Fibroblast of pulmonary artery (primary cell): ENCODE results near the gene NPPC.

Experiments
- DNase-seq: peaks from one replicate; pipeline ENCODE4 v3.0.0-alpha.2; 2010; ENCODE audit warnings: low read depth
- H3K4me3 ChIP-seq: replicated peaks from 2 replicates; pipeline ENCODE4 v1.5.1; 2011; ENCODE audit warnings: low read depth, mild to moderate bottlenecking, control low read depth, low read length, moderate library complexity
- CTCF ChIP-seq: IDR thresholded peaks from 2 replicates; pipeline ENCODE4 v1.5.1; 2011; ENCODE audit warnings: mild to moderate bottlenecking, control low read depth, low read length, inconsistent platforms; ENCODE audit errors: missing control alignments

Gene NPPC

DNA sequence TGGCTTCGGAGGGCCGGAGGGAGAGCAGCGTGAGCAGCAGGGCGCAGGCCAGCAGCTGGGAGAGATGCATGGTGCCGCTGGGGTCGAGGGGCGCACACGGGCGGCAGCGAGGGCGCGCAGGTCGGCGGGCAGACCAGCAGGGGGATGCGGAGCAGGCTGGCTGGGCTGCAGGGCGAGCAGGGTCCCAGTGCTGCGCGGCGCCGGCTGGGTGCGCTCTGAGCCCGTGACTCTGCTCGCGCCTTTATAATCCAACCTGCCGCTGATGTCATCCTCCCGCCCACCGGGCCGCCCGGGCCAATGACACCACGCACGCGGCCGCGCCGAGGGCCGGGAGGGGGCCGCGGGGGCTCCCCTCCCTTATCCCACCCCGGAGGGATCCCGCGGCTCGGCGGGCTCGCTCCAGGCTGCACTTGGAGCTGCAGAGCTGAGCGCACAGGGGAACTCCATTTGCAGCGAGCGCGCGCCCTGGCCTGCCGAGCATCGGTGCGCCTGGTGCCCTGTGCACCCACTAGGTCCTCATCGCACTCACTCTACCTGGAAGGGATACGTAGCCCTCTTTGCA, at the start of gene NPPC:
Gene NPPC (minus strand): TSS at position 217 of the 562 bp plus-strand sequence. CDS start 147 bp downstream, at position 70.
- peak within 1 kb of the TSS; percentile 40 for H3K4me3 ChIP-seq
- DNase-seq, result peak; percentile 48
- TF ChIP-seq CTCF, result peak; percentile 9

DNA sequence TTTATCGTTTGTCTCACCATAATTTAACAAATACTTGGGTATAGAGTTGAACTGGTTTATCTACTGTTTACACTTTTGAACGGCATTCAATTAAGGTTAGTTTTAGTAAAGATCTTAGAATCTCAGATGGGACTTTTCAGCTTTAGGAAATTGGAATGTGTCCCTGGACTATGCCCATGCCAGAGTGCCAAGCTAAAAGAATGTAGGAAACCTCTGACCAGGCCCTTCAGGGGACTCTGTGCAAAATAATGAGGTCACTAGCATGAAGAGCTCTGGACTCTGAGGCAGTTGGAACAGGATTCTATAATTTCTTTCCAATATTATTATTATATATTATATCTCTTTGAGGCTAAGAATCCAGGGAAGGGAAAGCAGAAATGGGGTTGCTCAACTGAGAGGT, 48.8 kb upstream of the NPPC start:
- no peak overlapping the region for H3K4me3 ChIP-seq
- TF ChIP-seq CTCF, result no peak
- no peak for DNase-seq

- no peak for DNase-seq
- no peak overlapping the region for H3K4me3 ChIP-seq
- TF ChIP-seq CTCF, result no peak
These were observed 44.3 kb upstream of the NPPC start for GRCh38 chr2:231970461-231970860.

GRCh38 chr2:231968820-231969219, 42.6 kb upstream of the NPPC start:
- no peak for TF ChIP-seq CTCF
- H3K4me3 ChIP-seq, result no peak overlapping the region
- no peak for DNase-seq

DNA sequence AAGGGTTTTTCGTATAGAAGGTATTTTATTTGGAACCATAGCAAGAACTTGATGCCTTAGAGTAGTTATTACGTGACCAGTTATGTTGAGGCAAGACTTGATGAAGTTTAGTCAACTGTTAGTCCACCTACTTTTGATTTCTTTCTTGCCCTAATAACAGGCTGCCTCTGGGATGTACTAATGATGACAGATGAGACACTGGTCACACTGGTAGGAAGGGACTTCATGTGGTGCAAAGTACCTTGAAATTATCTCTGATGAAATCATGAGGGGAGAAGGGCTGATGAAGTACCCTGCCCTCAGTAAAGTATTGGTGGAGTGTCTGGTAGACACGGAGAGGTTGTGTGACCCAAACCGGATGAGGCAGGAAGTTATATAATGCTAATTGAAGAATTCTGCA, 40.7 kb upstream of the NPPC start:
- TF ChIP-seq CTCF, result no peak
- H3K4me3 ChIP-seq, result no peak overlapping the region
- no peak for DNase-seq

- DNase-seq, result peak; percentile 18
These were observed 38.9 kb upstream of the NPPC start for GRCh38 chr2:231965102-231965501.

More at GRCh38 chr2:231965102-231965501, 38.9 kb upstream of the NPPC start:
- TF ChIP-seq CTCF, result no peak
- no peak overlapping the region for H3K4me3 ChIP-seq
